Cortex of kidney (tissue), 1 donor: ENCODE results near the gene DMWD.
"Not testable (repeated sequence)": the region's sequence is repeated elsewhere in the genome, so short reads cannot be mapped to it uniquely, and the experiment has no call there.

Experiments used
- DNase-seq: peaks from one replicate; lab custom pipeline; 2025; lab: John Stamatoyannopoulos, UW

The DMWD gene

DNA sequence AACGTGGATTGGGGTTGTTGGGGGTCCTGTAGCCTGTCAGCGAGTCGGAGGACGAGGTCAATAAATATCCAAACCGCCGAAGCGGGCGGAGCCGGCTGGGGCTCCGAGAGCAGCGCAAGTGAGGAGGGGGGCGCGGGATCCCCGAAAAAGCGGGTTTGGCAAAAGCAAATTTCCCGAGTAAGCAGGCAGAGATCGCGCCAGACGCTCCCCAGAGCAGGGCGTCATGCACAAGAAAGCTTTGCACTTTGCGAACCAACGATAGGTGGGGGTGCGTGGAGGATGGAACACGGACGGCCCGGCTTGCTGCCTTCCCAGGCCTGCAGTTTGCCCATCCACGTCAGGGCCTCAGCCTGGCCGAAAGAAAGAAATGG lies 22.8 kb downstream of the DMWD start:
- DNase-seq: no peak

DNA sequence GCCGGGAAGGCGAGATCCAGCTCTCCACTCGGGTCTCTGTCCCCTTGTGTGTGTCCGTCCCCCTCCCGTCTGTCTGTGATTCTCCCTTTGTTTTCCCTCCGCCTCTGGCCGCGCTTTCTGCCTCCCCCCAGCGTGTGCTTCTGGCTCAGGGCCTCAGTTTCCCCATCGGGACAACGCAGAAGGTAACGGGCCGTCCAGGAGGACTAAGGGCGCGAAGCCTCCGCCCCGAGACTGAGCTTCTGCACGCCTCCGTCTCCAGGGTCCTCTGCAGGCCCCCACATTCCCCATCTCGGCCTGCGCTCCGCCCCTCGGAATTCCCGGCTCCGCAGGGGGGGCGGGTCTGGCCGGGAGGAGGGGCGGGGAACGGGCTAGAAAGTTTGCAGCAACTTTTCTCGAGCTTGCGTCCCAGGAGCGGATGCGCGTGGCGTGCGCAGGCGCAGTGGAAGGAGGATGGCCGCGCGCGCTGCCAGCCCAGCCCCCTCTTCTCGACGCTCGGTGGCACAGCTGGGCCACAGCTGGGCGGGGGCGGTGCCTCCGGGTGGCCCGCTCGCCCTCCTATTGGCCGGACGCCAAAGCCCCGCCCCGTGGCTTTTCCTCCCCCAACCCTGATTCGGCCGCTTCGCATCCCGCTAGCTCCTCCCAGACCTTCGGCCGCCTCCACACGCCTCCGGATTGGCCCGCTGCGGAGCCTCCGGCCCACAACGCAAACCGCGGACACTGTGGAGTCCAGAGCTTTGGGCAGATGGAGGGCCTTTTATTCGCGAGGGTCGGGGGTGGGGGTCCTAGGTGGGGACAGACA lies 23.5 kb downstream of the DMWD start, which contains the start of gene SIX5:
SIX5 (minus strand) TSS at position 269 of the 799 bp plus-strand sequence. CDS start 408 bp downstream, outside the sequence.
- DNase-seq: no peak

DNA sequence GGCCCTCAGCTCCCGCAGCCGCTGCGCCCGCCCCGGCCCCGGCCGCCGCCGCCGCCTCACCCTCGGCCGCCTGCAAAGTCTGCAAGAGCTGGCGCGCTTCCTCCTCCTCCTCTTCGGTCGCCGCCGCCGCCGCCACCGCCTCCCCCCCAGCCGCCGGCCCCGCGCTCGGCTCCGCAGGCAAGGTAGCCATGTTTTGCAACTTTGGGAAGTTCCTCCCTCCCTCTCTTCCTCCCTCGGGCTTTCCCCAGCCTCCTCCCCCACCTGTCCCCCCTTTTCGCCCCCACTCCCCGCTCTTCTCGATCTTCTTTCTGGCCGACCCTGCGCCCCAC lies 24.0 kb downstream of the DMWD start:
- no peak for DNase-seq

DNA sequence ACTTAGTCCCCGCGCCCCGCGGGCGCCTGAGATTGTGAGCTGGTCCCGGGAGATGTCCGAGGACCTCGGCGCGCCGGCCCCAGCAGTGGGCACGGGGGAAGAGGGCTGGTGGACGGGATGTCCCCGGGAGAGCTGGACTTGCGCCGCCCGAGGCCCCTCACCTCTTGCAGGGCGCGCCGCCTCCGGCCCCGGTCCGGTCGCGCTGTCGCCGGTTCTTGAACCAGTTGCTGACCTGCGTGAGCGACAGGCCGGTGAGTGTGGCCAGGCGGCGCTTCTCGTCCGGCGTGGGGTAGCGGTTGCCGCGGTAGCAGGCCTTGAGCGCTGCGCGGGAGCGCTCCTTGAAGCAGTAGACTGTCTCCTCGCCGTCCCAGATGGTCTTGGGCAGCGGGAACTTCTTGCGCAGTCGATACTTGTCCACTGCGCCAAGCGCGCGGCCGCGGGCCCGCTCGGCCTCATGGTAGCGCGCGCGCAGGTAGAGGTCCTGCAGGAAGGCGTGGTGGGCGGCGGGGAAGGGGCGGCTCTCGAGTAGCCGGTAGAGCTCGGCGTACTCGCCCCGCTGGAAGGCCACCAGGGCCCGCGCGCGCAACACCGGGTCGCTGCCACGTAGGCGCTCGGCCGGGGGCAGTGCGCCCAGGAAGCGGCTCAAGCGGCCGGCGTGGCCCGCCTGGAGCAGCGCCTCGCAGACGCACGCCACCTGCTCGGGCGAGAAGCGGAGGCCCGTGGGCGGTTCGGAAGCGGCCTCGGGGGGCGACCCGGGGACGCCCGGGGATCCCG lies 24.6 kb downstream of the DMWD start:
- DNase-seq: no peak

DNA sequence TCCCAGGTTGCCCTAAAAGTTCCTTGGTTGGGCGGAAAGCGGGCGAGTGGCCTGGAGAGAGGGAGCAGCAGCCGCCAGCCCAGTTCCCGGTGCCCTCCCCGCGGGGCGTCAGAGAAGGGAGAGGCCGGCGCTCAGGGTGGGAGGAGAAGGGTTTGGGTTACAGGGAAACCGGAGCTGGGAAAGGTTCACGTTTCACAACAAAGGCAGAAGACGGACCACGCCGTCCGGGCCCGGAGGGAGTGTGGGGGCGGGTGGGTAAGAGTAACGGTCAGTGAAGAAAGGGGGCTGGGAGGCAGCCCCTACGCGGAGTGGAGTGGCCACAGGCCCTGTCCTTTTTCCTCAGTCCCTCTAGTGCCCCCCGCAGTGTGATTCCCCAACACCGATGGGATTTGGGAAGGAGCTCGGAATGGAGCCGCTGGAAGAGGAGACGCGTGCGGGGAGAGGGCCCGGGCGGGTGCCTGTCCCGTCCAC lies 25.2 kb downstream of the DMWD start:
- no peak for DNase-seq

DNA sequence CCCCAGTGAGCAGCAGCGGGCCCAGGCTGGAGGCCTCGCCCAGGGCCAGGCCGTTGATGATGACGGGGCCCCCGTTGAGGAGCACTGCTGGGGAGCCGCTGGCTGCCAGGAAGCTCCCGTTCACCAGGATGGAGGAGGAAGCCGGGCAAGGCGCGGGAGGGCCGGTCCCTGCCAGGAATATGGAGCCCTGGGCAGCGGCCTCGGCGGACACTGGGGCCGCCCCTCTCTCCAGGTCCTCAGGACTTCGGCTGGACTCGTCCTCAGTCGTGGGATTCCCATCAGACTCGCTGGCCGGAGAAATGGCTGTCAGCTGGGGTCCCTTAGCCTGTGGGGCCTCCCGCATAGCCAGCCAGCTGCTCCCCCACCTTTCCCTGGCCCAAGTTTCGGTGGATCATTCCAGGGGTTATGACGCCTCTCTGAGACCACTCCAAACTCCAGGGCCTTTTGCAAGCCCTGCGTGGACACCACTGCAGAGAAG lies 25.7 kb downstream of the DMWD start:
- DNase-seq: no peak

DNA sequence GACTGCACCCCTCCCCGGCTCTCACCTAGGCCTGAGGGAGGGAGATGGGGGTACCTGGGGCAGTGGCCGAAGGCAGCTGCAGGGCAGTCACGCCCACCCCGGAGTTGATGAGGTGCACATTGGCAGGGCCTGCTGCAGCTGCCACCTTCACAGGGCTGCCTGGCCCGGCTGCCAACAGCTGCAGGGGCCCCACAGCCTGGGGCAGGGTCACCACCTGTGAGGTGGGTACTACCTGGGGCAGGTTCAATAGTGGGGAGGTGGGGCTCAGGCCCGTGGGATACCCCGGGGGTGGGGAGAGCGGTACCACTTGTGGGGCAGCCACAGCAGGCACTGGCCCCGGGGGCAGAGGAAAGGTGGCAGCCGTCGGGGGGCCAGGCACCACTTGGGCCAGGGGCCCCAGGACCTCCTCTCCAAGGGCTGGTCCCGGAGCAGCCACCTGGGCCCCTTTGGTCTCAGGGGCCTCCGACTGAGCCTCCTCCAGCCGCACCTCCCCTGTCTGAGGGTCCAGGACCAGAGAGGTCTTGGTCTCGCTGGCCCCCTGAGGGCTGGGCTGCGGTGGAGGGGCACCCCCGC lies 26.3 kb downstream of the DMWD start:
- DNase-seq: no peak

DNA sequence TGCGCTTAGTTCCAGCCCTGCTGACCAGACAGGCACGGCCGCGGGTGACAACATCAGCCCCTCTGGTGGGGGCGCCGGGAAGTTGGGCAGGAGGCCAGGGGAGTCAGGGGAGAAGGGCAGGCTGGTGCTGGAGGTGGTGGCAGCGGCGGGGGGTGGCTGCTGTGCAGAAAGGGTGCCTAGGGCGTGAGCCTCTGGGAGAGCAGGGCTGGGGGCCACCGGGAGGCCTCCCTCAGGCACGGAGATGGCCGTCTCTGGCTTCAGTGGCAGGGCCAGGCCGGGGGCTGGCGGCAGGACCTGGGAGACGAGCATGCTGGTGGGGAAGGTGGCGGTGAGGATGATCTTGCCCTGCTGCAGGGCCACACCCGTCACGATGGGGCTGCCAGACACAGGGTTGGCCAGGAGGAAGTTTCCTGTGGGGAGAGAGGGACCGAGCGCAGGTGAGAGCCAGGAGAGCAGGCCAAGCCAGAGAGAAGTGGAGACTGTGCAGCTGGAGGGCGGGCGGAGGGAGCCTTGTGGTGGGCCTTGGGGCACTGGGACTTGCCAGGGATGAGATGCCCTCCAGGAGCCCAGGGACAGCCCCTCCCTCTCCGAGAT lies 26.8 kb downstream of the DMWD start:
- DNase-seq: no peak

DNA sequence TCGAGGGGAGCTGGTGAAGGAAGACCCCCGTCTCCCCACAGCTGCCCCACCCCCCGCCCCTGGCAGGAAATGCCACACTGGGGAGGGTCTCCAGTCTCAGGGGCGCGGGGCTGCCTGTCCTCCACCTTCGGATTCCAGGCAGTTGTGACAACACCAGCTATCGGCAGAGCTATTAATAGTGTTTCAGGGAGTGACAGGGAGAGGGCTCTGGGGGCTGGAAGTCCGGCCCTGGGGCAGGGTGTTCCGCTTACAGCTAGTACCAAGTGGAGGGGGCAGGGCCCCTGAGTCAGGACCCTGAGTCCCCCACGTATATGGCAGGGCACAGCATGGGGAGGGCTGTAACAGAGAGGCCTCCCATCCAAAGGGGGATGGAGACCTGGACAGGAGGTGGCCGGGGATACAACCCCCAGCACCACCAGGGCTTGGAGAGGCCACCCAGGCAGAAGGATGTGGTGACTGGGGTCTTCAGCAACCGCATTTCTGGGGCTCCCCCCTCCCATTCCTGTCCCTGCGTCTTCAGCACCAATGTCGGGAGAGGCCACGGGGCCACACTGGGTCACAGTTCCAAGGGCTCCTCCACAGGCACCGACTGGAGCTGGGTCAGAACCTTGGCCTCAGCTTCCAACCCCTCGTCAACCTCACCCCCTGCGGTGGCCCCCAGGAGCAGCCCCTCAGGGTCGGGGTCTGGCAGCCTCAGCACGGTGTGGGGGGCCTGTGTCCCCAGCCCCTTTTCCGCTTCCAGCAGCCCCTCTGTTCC lies 27.5 kb downstream of the DMWD start:
- no peak for DNase-seq

DNA sequence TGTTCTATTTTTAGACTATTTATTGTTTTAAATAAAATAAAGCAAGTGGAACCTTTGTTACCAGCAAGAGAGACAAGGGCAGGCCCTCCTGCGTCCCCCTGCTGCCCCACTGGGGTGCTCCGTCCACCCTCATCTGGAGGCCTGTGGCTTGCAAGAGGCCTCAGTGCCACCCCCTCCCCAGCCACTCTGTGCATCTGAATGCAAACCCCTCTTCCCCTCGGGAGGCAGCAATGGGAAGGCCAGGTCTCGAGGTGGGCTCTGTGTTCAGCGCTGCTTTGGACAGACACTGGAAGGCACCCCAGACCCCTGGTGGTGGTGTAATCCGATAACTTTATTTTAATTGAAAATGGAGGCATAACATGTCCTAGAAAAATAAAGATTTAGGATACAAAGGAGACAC lies 28.2 kb downstream of the DMWD start:
- no peak for DNase-seq

DNA sequence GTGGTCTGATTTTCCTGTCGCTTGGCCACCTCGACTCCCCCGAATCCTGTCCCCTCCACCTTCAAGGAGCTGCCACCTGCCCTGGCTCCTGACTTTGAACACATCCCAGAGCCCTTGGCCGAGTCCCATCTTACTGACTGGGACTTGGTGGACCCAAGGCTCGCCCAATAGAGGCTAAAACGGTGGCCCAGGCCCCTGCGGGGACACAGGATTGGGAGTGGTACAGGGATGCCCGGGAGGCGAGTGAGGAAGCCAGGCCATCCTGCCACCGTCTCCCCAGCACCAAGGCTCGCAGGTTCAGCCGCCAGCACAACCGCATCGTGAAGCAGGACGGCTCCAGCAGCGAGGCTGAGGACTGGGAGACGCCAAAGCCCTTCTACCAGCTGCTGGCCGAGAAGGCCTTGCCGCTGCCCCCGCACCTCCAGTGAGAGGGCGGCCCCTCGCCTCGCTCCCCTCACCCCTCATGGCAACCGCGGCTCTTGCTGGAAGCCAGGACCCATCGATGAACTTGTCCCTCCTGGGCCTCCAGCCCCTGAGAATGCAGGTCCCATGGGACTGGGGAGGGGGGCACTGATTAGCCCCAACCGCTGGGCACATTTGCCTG lies 28.9 kb downstream of the DMWD start:
- no peak for DNase-seq

DNA sequence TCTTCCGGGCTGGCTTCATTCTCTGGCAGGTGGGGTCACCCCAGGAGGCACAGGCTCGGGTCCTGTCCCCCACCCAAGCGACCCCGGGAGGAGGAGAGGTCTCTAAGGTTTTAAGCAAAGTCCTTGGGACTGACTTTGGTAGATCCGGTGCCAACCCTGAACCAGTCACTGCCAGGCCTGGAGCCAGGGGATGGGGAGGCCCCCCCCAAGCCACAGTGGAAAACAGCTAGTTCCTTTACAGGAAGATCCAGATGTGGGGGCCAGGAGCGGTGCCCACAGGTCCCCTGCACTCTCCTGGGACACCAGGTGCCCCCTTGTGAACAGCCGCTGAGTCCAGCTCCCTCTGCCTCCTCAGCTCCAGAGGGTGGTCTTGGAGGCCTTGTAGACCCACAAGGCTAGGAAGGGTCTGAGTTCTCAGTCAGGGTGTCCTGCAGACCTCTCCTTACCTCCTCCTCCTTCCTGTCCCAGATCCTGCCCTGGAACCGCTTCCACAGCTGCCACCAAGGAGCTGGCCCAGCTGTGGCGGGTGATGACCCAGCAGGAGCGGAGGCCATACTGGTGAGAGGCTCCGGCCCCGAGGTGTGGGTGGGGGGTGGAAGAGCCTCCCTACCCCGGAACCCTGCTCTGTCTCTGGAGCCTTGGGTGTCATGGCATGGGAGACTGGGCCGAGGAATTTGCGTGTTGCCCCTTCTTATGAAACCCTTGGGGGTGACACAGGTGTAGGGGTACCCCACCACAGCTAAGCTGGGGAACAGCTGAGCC lies 29.6 kb downstream of the DMWD start:
- DNase-seq: no peak

DNA sequence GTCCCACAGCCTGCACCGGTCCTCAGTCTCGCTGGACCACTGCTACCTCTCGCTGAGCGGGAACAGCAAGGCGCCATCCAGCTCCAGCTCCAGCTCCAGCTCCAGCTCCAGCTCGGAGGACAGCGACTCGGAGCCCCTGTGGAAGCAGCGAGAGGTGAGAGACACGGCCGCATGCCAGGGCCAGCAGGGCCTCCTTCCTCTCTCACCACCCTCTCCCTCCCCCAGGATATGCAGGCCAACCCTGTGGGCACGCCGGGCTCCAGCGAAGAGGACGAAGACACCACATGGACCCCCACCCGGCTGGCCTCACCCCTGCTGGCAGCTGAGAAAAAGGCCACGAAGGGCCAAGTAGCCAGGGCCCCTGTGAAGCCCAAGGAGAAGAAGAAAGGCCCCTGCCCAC lies 30.9 kb downstream of the DMWD start:
- DNase-seq: no peak

DNA sequence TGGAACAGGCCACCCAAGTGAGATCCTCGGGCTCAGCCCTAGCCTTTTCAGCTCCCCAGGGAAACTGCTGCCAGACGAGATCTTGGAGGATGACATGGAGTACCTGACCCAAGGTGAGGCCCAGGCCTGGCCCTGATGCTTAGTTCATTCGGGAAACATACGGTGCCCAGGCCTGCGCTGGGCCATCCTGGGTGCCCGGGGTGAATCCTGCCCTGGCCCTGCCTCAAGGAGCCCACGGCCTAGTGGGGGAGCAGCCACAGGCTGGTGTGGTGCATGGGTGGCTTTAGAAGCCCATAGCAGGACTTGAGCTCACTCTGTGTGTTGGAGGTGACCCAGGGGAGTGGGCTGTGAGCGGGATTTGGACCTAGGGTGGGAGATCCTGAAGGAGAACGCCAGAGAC lies 33.7 kb downstream of the DMWD start:
- DNase-seq: no peak

DNA sequence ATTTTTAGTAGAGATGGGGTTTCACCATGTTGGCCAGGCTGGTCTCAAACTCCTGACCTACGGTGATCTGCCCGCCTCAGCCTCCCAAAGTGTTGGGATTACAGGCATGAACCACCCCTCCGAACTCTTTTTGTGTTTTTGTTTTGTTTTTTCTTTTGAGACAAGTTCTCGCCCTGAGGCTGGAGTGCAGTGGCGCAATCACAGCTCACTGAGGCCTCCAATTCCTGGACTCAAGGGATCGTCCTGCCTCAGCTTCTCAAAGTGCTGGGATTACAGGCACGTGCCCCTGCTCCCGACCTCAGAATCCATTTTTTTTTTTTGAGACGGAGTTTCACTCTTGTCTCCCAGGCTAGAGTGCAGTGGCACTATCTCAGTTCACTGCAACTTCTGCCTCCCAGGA lies 35.0 kb downstream of the DMWD start:
- no peak for DNase-seq

DNA sequence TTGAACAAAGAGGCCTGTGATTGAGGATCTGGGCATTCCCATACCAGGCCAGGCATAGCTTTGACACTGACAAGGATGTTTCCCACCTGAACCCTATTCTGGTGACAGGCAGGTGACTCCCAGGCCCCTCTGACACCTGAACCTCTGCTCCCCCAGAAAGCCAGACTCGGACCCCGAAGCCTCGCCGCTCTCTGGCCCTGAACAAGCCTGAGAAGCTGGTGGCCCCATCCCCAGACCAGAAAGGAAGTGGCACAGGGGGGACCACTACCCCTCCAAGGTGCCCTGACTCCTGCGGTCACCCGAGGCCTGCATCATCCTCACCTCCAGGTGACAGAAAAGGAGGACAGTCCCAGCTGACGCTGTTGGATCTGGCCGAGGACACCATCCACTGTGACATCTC lies 38.3 kb downstream of the DMWD start:
- DNase-seq: no peak

DNA sequence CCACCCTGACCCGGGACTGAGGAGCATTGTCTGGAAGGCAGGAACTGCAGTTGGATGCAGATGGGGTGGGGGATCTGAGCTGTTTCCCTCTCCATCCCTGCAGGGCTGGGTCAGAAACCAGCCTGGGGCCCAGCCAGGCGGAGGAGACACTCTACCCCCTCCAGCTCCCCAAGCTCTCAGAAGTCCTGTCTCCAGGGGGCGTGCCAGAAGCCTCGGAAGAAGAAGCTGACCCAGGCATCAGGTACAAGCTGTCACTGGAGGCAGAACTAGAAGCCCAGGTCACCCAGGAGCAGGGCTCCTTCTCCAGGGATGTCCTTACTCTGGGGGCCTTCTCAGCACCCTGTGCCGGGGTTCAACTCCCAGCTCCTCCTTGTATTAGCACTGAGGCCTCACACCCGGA lies 39.1 kb downstream of the DMWD start:
- DNase-seq: no peak

DNA sequence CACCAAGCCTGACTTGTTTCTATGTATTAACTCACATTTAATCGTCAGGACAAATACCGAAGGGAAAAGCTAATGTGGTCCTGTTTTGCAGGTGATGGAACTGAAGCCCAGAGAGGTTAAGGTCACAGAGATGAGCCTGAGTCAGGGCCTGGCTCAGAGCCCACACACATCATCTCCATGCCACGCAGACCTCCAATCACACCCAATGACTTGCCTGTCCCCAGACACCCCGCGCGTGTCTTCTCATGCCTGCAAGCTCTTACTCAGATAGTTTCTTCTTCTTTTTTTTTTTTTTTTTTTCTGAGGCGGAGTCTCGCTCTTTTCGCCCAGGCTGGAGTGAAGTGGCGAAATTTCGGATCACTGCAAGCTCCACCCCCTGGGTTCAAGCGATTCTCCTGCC lies 40.0 kb downstream of the DMWD start:
- no peak for DNase-seq

DNA sequence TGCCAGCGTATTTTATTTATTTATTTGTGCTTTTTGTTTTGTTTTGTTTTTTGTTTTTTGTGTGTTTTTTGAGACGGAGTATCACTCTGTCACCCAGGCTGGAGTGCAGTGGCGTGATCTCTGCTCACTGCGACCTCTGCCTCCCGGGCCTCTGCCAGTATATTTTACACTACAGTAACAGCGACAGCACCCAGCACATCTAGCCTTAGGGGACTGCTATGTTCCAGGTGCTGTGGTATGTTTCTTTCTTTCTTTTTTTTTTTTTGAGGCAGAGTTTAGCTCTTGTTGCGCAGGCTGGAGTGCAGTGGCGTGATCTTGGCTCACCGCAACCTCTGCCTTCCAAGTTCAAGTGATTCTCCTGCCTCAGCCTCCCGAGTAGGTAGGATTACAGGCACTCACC lies 41.2 kb downstream of the DMWD start:
- DNase-seq: not testable (repeated sequence)

DNA sequence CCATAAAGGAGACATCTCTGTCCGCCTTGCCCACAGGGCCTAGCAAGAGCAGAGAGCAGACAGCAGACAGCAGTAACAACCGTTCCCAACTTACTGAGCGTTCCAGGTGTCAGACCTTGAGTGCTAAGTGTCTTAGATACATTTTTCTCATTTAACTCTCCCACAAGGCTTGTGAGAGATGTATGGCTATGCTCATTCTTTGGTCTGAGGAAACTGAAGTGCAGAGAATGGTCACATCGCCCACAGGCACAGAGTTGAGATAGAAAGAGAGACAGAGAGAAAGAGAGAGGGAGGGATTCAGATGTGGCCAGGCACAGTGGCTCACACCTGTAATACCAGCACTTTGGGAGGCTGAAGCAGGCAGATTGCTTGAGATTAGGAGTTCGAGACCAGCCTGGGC lies 45.1 kb downstream of the DMWD start:
- no peak for DNase-seq

DNA sequence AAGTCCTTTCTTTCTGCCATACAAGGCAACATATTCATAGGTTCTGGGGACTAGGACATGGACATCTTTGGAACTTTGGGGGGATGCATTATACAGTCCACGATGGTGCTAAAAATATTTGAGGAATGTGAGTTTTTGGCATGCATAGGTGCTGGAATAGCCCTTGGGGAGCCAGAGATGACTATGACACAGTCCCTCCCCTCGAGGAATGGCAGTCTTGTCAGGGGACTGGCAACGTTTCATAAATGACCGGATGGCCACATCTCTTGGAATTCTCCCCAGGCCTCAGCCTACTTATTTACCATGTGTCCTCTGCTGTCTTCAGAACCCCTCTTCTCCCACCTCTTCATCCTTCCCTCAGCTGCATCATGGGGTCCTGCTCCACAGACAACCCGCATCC lies 45.8 kb downstream of the DMWD start:
- no peak for DNase-seq
